Stimulated activated naive CD8-positive, alpha-beta T cell treated with anti-CD3 and anti-CD28 coated beads, Interleukin-15, amount 100 ng/mL, for 72 hours (primary cell): ENCODE results near the gene ANKRD65.
"Not testable (repeated sequence)": the region's sequence is repeated elsewhere in the genome, so short reads cannot be mapped to it uniquely, and the experiment has no call there.

ENCODE experiments used
- ATAC-seq: fragments of 150-1000 bp; cut with Tn5 transposase; 2 replicates; pipeline ENCODE4 v1.10.0; 2021; ENCODE audit warnings: mild to moderate bottlenecking, moderate library complexity
- DNase-seq, 2 donors: peaks; one replicate each; pipeline ENCODE4 v3.0.0; 2021 to 2022
- H3K27ac Mint-ChIP-seq, 2 donors: one replicate each; pipeline ENCODE4 v1.8.0; 2022; ENCODE audit warnings: mild to moderate bottlenecking in 2 of 2, mixed read lengths in 2 of 2, moderate library complexity in 2 of 2
- H3K27me3 Mint-ChIP-seq: one replicate; pipeline ENCODE4 v1.8.0; 2022; ENCODE audit warnings: mixed read lengths
- H3K4me1 Mint-ChIP-seq: one replicate; pipeline ENCODE4 v1.8.0; 2022; ENCODE audit warnings: mild to moderate bottlenecking, mixed read lengths
- H3K4me3 Mint-ChIP-seq, 2 donors: one replicate each; pipeline ENCODE4 v1.8.0; 2022; ENCODE audit warnings: mild to moderate bottlenecking in 2 of 2, mixed read lengths in 2 of 2, moderate library complexity in 1 of 2
- H3K9me3 Mint-ChIP-seq, 2 donors: one replicate each; pipeline ENCODE4 v1.8.0; 2022; ENCODE audit warnings: mixed read lengths in 2 of 2

ANKRD65 gene

DNA sequence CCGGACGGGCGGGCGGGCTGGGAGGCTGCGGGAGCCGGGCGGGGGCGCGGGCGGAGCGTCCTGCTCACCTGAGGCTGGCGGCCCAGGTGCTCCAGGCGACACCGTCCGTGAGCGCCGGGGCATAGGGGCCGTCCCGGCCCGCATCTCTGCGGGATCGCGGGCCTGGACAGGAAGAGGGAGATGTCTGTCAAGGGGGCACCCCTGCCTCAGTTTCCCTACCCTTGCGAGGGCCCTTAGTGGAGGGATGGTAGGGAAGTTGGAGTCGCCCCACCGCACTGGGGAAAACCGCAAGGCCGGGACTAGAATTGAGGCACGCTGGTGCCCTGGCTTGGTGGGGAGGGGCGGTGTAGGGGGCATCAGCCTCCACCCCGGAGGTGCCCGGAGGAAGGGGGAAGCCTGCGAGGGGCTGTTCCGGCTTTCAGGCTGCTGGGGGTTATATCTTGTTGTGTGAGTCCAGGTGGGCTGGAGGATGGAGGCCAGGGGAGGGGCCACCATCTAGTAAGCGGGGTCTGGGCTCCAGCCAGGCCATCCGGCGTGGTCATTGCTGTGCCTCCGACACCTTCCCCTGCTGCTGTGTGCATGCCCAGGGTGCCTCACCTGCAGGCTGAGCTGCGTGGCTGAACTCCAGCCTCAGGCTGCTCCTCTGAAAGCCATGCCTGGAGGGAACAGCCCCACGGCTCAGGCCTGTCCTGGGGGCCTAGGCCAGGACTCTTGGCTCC lies 15.0 kb upstream of the ANKRD65 start:
- Mint-ChIP-seq H3K27me3 (peaks cover 75% of the 10 kb centered on the region), H3K4me3 (peak overlapping the region; percentile 75), H3K27ac (no peak overlapping the region), H3K4me1 (peaks cover 33% of the 10 kb centered on the region), H3K9me3 (no peaks in the 10 kb centered on the region)
- DNase-seq (no peak), ATAC-seq (no peak)

DNA sequence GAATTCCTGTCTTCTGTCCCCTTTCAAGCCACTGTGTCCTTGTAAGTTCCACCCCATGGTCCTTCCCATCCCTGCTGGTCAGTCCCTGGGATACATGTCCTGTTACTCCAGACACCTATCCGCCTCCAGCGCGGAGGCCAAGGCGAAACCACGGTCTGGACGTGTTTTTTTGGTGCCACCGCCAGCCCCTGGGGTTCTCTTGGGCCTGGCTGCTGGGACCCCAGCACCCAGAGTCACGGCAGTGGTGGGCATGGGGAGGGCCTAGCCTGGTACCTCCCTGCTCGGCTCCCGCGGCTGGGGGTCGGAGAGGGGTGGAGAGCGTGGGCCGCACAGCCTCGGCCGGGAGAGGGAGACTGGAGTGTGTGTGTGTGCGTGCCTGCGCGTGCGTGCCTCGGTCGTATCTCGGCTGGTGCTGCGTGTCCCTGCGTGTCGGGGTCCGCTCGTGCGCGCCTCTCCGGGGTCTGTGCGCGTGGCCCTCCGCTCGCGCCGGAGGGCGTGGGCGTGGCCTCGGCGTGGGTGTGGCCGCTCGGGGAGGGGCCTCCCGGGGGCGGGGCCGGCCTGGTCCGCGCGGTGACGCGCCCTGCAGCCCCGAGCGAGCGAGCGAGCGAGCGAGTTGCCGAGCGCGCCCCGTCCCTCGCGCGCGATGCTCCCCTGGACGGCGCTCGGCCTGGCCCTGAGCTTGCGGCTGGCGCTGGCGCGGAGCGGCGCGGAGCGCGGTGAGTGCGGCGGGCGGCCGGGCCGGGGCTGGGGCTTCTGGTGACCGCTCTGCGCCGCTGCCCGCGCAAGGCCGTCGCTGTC lies 14.2 kb upstream of the ANKRD65 start, which contains the start of gene VWA1:
Gene VWA1 (plus strand): TSS at position 585 of the 798 bp plus-strand sequence. CDS start 59 bp downstream, at position 644.
- Mint-ChIP-seq H3K4me3 (peak within 1 kb of the TSS; percentile 75 to 82), H3K9me3 (no peaks in the 10 kb centered on the region), H3K27ac (no peak within 1 kb of the TSS), H3K4me1 (peaks cover 26% of the 10 kb centered on the region), H3K27me3 (peaks cover 75% of the 10 kb centered on the region)
- ATAC-seq (peak; percentile 59), DNase-seq (peak; percentile 66 to 74)

DNA sequence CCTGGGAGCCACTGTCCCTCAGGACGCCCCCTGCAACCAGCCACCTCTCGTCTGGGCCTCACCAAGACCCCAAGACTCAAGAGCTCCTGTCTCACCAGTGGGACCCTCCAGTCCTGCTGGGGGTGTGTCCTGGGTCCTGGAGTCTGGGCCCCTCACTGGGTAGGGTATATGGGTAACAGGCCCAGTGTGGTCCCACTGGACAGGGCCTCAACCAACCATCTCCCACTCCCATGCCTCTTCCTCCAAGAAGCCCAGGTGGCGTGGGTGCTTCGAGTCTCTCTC lies 13.7 kb upstream of the ANKRD65 start:
- Mint-ChIP-seq H3K27ac (no peak overlapping the region), H3K27me3 (peaks cover 78% of the 10 kb centered on the region), H3K4me3 (peak overlapping the region; percentile 58 to 82), H3K4me1 (peaks cover 26% of the 10 kb centered on the region), H3K9me3 (no peaks in the 10 kb centered on the region)
- ATAC-seq (no peak), DNase-seq (no peak)

DNA sequence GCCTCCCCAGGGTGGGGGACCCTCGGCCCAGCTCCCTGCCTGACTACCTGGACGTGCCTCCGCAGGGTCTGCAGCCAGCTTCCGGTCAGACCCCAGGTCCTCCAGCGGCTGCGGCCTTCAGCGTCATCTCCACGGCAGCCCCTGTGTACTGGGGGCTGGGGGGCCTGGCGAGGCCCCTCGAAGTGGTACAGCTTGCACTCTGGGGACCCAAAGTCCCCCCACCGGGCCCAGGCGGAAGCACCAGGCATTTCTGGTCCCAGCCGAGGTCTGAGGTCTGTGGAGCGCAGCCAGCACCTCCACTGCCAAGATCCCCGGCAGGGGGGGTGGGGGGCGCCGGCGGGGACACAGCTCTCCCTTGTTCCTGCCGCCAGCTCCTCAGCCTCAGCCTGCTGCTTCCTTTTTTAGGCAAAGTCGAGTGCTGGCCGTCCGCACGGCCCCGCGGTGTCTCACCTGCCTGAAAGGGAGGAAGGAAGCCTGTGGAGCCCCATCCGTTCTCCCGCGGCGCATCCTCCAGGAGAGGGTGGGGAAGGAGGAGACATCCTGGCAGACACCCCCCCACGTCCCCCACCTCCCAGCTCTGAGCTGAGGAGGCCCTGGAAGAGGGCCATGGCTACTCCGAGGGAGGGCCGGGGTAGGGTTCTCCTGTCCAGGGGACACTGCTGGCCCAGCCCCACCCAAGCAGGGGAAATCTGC lies 13.2 kb upstream of the ANKRD65 start:
- H3K27me3 Mint-ChIP-seq = peaks cover 83% of the 10 kb centered on the region
- H3K4me3 Mint-ChIP-seq = peak overlapping the region; percentile 62 to 82
- H3K9me3 Mint-ChIP-seq = no peaks in the 10 kb centered on the region
- H3K27ac Mint-ChIP-seq = peak overlapping the region in 1 of 2 donors; percentile 83
- ATAC-seq = peak; percentile 21
- peak in 1 of 2 donors; percentile 44 for DNase-seq
- H3K4me1 Mint-ChIP-seq = peaks cover 26% of the 10 kb centered on the region

DNA sequence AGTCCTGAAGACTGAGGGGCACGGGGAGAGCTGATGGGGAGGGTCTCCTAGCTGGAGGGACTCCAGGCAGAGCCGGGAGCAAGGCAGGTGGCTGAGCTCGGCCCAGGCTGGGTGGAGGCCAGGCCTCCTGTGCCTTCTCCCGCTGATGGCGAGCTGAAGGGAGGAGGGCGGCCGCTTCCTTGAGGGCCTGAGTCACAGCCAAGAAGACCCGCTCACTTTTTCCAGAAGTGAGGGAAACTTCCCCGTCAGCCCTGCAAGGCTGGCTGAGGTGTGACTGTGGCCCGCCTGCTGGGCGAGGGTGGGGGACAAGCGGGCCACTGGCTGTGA lies 12.7 kb upstream of the ANKRD65 start:
- ATAC-seq = peak; percentile 69
- Mint-ChIP-seq H3K27ac (peak overlapping the region in 1 of 2 donors; percentile 40), H3K4me1 (peaks cover 26% of the 10 kb centered on the region), H3K9me3 (no peaks in the 10 kb centered on the region), H3K4me3 (peak overlapping the region; percentile 62 to 82), H3K27me3 (peaks cover 85% of the 10 kb centered on the region)
- peak; percentile 45 to 65 for DNase-seq

DNA sequence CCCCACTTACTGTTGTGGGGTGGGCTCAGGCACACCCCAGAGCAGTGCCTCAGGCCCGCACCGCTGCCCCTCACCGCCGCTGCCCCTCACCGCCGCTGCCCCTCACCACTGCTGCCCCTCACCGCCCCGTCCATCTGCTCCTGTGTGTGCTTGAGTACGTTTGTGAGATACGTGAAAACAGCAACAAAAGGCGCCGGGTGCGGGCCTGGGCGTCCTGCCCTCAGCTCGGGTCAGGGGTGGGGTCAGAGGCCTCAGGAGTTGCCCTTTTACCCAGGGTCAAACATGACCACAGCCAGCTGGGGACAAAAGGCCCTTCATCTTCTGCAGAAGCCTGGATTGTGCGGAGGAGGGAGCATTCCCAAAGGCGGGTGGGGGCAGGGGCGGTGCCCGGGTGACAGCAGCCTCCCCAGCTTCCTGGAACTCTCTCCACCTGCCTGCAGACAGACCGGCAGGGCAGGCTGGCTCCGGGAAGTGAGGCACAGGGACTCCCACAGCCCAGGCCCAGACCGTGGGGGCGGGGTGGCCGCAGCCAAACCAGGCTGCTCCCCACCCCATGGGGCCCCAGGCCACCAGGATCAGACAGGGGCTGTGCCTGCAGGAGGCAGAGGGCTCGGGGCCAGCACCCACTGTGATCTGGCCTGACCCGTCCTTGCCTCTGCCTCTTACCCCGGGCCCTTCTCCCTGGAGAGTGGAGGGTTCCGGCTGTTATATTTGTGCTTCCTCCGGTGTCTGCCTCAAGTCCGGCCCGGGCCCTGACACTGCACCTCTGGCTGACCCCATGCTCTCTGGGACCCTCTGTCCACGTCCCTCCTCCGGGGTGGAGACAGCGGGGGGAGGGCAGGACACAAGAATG lies 12.1 kb upstream of the ANKRD65 start:
- no peak for DNase-seq
- peak overlapping the region in 1 of 2 donors; percentile 40 for H3K27ac Mint-ChIP-seq
- H3K4me1 Mint-ChIP-seq = peaks cover 26% of the 10 kb centered on the region
- H3K27me3 Mint-ChIP-seq = peaks cover 85% of the 10 kb centered on the region
- no peaks in the 10 kb centered on the region for H3K9me3 Mint-ChIP-seq
- peak overlapping the region; percentile 62 to 82 for H3K4me3 Mint-ChIP-seq
- ATAC-seq = peak; percentile 27

DNA sequence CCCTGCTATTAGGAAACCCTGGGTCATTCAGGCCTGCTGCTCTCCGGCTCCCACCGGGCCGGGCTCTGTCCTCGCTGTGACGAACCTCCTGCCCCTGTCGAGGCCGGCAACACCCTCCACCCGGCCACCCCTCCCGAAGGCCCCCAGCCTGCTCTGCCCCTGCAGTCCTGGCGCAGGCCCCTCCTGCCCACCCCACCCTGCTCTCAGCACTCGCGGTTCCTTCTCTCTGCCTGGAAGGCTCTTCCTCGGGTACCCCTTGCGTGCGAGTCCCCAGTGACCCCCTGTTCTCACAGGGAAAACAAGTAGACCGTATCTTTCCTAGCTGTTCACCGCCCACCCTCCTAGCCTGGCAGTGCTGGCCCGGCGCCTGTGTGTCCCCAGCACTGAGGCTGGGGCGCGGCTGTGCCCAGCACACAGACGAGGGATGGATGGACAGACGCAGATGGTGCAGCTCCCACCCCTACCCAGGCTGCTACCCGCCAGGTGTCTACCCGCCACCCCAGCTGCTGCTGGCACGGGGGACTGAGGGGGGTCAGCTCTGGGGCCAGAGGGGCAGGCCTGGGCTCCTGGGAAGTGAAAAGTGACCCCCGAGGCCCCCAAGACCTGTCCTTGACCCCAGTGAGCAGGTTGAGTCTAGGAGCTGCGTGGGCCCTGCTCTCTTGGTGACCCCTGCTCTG lies 11.3 kb upstream of the ANKRD65 start:
- Mint-ChIP-seq H3K27ac (no peak overlapping the region), H3K4me3 (no peak overlapping the region), H3K4me1 (peaks cover 26% of the 10 kb centered on the region), H3K9me3 (no peaks in the 10 kb centered on the region), H3K27me3 (peaks cover 84% of the 10 kb centered on the region)
- DNase-seq (no peak), ATAC-seq (no peak)

DNA sequence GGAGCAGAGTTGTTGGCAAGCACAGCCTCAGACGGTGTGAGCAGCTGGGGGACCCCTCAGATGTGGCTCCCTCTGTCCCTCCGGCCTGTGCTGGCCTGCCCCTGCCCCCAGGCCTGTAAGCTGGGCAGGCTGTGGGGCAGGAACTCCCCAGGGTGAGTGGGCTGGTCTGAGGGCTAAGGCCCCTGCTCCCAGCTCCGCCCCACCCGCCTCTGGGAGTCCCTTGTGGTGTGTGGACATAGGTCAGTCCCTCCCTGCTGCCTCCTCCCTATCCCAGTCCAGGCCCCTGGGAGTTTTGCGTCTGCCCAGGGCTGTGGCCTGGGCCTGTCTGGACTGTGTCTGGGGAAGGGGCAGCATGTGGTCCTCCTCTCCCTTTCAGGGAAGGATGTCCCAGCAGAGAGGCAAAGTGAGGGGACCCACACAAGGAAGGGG lies 10.8 kb upstream of the ANKRD65 start:
- H3K9me3 Mint-ChIP-seq = no peaks in the 10 kb centered on the region

DNA sequence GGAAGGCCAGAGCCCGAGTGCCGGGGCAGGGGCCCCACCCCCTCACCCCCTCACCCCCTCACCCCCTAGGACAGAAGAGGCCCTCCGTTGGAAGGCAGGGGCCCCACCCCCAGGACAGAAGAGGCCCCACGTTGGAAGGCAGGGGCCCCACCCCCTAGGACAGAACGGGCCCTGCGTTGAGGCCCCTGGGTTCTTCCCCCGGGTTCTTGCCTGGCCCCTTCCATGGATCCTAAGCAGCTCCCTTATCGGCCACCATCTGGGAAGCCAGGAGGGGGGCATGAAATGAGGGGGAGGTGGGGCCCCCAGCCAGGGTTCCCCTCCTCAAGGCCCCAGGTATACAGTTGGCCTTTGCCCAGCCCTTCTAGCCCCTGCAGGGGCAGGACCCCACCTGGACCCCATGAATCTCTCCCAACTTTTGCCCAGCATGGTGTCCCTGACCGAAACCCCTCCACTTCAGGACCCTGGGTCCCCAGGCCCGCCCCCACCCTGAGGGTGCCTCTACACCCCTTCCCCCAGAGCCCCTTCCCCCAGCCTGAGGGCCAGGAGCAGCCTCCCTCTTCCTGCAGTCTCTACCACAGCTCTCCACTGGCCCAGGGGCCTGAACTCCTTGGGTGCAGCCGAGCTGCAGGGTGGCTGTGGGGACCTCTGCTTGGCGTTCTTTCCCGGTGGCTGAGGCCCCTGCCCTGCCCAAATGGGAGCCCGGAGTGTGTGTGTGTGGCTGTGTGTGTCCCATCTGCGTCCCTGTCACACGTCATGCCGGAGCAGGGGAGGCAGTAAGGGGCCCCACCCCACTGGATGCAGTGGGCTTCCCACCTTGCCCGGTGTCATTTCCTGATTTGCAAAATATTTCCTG lies 10.1 kb upstream of the ANKRD65 start:
- peaks cover 28% of the 10 kb centered on the region for H3K4me1 Mint-ChIP-seq
- DNase-seq = no peak
- H3K27ac Mint-ChIP-seq = no peak overlapping the region
- H3K4me3 Mint-ChIP-seq = no peak overlapping the region
- H3K27me3 Mint-ChIP-seq = peaks cover 77% of the 10 kb centered on the region
- no peak for ATAC-seq
- no peaks in the 10 kb centered on the region for H3K9me3 Mint-ChIP-seq

More for the DNA sequence above, 10.8 kb upstream of the ANKRD65 start:
- no peak for DNase-seq
- peaks cover 78% of the 10 kb centered on the region for H3K27me3 Mint-ChIP-seq
- H3K4me3 Mint-ChIP-seq = no peak overlapping the region
- no peak for ATAC-seq
- peaks cover 26% of the 10 kb centered on the region for H3K4me1 Mint-ChIP-seq
- no peak overlapping the region for H3K27ac Mint-ChIP-seq

DNA sequence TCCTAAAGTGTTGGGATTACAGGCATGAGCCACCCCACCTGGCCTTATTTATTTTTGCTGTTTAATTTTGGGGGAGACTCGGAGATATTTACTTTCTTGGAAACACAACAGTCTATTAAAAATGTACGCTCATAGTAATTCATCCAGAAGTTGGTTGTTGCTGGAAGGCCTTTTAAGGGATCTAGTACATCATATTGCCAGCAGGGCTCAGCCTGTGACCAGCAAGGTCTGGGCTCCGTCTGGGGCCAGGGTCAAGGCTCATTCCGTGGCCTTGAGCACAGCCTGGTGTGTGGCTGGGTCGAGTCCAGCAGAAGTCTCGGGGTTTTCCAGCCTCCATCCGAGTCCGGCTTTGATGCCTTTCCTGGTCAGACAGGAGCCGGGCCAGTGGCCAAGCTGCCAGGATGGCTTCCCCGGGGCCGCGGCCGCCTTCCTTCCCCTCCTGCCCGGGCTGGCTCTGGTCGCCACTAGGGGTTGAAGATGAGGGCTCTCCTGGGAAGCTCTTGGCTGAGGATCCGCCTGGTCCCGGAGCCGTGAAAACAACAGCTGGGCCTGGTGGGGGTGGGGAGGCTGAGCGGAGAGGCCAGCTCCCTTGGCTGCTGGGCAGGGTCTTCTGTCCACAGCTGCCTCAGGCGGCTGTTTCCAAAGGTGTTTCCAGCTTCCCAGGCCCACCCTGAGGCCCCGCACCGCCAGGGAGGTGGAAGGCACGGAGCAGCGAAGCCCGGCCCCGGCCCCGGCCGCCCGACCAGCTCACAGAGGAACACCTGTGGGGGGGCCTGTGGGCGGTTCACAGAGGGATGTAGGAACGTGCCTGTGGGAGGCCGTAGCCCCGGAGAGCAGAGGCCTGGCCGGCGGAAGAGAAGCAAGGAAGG lies 9.3 kb upstream of the ANKRD65 start:
- ATAC-seq (no peak), DNase-seq (no peak)
- Mint-ChIP-seq H3K27ac (no peak overlapping the region), H3K4me1 (peaks cover 29% of the 10 kb centered on the region), H3K9me3 (no peaks in the 10 kb centered on the region), H3K27me3 (peaks cover 81% of the 10 kb centered on the region), H3K4me3 (no peak overlapping the region)

DNA sequence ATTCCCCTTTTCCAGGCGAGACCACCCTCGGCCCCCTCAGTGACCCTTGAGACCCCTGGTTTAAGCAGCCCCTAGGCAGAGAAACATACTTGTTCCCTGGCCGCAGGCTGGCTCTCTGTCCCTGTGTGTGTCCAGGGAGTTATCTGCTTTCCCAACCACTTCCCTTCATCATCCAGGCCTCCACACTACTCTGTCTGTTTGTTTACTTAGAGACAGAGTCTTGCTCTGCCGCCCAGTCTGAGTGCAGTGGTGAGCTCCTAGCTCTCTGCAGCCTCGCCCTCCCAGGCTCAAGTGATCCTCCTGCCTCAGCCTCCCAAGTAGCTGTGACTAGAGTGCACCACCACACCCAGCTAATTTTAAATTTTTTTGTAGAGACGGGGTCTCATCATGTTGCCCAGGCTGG lies 8.6 kb upstream of the ANKRD65 start:
- DNase-seq (no peak), ATAC-seq (no peak)
- peaks cover 81% of the 10 kb centered on the region for H3K27me3 Mint-ChIP-seq
- H3K9me3 Mint-ChIP-seq = no peaks in the 10 kb centered on the region
- no peak overlapping the region for H3K27ac Mint-ChIP-seq
- peaks cover 22% of the 10 kb centered on the region for H3K4me1 Mint-ChIP-seq
- H3K4me3 Mint-ChIP-seq = no peak overlapping the region

DNA sequence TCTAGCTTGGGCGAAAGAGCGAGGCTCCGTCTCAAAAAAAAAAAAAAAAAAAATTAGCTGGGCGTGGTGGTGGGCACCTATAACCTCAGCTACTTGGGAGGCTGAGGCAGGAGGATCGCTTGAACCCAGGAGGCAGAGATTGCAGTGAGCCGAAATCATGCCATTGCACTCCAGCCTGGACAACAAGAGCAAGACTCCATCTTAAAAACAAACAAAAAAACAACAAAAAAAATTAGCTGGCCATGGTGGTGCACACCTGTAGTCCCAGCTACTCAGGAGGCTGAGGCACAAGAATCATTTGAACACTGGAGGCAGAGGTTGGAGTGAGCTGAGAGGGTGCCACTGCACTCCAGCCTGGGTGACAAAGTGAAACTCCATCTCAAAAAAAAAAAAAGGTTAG lies 7.9 kb upstream of the ANKRD65 start:
- Mint-ChIP-seq H3K4me1 (peaks cover 15% of the 10 kb centered on the region), H3K27me3 (peaks cover 80% of the 10 kb centered on the region)
- not testable (repeated sequence) for H3K27ac Mint-ChIP-seq, DNase-seq, H3K9me3 Mint-ChIP-seq, ATAC-seq, H3K4me3 Mint-ChIP-seq

DNA sequence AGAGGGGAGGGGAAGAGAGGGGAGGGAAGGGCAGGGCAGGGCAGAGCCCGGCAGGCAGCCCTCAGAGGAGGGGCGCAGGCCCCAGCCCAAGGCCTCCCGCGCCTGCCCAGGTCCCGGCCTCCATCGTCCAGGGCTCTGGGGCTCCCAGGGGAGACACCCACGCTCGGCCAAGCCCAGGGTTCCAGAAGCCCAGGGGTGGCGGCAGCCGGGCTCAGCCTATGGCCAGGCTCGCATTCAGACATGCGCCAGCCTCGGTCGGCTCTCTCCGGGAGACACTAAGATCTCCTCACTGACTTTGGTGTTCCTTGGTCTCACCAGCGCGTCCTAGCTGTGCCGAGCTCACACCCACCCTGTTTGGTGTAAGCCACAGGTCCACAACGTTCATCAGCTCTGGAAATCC lies 7.1 kb upstream of the ANKRD65 start:
- H3K27ac Mint-ChIP-seq = no peak overlapping the region
- no peak for ATAC-seq

More for the DNA sequence above, 7.1 kb upstream of the ANKRD65 start:
- H3K4me3 Mint-ChIP-seq = peak overlapping the region; percentile 1 to 21
- no peaks in the 10 kb centered on the region for H3K9me3 Mint-ChIP-seq
- no peak for DNase-seq
- H3K27me3 Mint-ChIP-seq = peaks cover 74% of the 10 kb centered on the region
- H3K4me1 Mint-ChIP-seq = peaks cover 11% of the 10 kb centered on the region
